CD8-positive, alpha-beta memory T cell (primary cell): ENCODE results near the gene KIZ. TPM values are rescaled to one million over a fixed set of nuclear protein-coding genes. Genes with fewer than 3 reads are reported as not detected.

Experiments used
- CTCF ChIA-PET: fragments of 350-600 bp; sonication (Branson Sonifier 250); formaldehyde crosslinking; loops from one replicate; lab custom pipeline; 2021; ENCODE audit warnings: antibody characterized with exemption; lab: Charles Lee
- POLR2A ChIA-PET: fragments of 350-600 bp; sonication (Branson Sonifier 250); formaldehyde crosslinking; loops from one replicate; lab custom pipeline; 2021; ENCODE audit warnings: antibody characterized with exemption; lab: Charles Lee
- DNase-seq, 5 donors: peaks; one replicate each; pipeline versions ENCODE4 v3.0.0 to v3.0.0-alpha.2; 2020 to 2022; ENCODE audit warnings: mixed read lengths in 1 of 5
- H3K27ac ChIP-seq: one replicate; pipeline ENCODE4 v1.7.0; 2013; ENCODE audit warnings: low read depth, mild to moderate bottlenecking, low read length, moderate library complexity
- H3K27me3 ChIP-seq: 2 replicates; pipeline ENCODE4 v1.7.0; 2013; ENCODE audit warnings: low read length, mild to moderate bottlenecking; ENCODE audit not compliant: insufficient read depth, poor library complexity, severe bottlenecking
- H3K36me3 ChIP-seq: 2 replicates; pipeline ENCODE4 v1.7.0; 2013; ENCODE audit warnings: mild to moderate bottlenecking, low read length, moderate library complexity; ENCODE audit not compliant: insufficient read depth
- H3K4me1 ChIP-seq: 2 replicates; pipeline ENCODE4 v1.7.0; 2013; ENCODE audit warnings: mild to moderate bottlenecking, low read length, moderate library complexity; ENCODE audit not compliant: insufficient read depth
- H3K4me3 ChIP-seq: 2 replicates; pipeline ENCODE4 v1.7.0; 2013; ENCODE audit warnings: mild to moderate bottlenecking, low read length
- H3K9me3 ChIP-seq: 2 replicates; pipeline ENCODE4 v1.7.0; 2013; ENCODE audit warnings: mild to moderate bottlenecking, low read length
- H3K27ac Mint-ChIP-seq, 8 donors: one replicate each; pipeline ENCODE4 v1.8.0; 2020 to 2021; ENCODE audit warnings: mixed read lengths in 8 of 8, mild to moderate bottlenecking in 6 of 8, inconsistent platforms in 3 of 8, moderate library complexity in 3 of 8
- H3K27me3 Mint-ChIP-seq, 2 donors: one replicate each; pipeline ENCODE4 v1.8.0; 2020 to 2021; ENCODE audit warnings: mixed read lengths in 2 of 2, mild to moderate bottlenecking in 1 of 2, moderate library complexity in 1 of 2
- H3K36me3 Mint-ChIP-seq, 3 donors: one replicate each; pipeline ENCODE4 v1.8.0; 2020 to 2021; ENCODE audit warnings: mixed read lengths in 3 of 3, inconsistent platforms in 1 of 3, mild to moderate bottlenecking in 1 of 3
- H3K4me1 Mint-ChIP-seq, 3 donors: one replicate each; pipeline ENCODE4 v1.8.0; 2020 to 2021; ENCODE audit warnings: mixed read lengths in 3 of 3, inconsistent platforms in 1 of 3, mild to moderate bottlenecking in 1 of 3
- H3K4me3 Mint-ChIP-seq, 7 donors: one replicate each; pipeline ENCODE4 v1.8.0; 2020 to 2021; ENCODE audit warnings: mixed read lengths in 7 of 7, mild to moderate bottlenecking in 6 of 7, moderate library complexity in 4 of 7, inconsistent platforms in 2 of 7
- H3K9me3 Mint-ChIP-seq, 5 donors: one replicate each; pipeline ENCODE4 v1.8.0; 2020 to 2022; ENCODE audit warnings: mixed read lengths in 5 of 5, mild to moderate bottlenecking in 3 of 5, moderate library complexity in 2 of 5, inconsistent platforms in 1 of 5
- polyA plus RNA-seq: library from polyadenylated mRNA; unstranded; fragments of 300-500 nt; fragmentation: Illumina TruSeq; gene quantifications from one replicate; pipeline ENCODE4 v1.2.3, GENCODE V29; 2021
- total RNA-seq, 2 experiments: library from RNA; stranded (reverse); gene quantifications; one replicate each; pipeline ENCODE4 v1.2.3, GENCODE V29; 2021

KIZ gene
- total and polyA plus RNA-seq, 3 experiments from 2014 or later, result 9.7 to 20.5 (median 13.3) TPM

DNA sequence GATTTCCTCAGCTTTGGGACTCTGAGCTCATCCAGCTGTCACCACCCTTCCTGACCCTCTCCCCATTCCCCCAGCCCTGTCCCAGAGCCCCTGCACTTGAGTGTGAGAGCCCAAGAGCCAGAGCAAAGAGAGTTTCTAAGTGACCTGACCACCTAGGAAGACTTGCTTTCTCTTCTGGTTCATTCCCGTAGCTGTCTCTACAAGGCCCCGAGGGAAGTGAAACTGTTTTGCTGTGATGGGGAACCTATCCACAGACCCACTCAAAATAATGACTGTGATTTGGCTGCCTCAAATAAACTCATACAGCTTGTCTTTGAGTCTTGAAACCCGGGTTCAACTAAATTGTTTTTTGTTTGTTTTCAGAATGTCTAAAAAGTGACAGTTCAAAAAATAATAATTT, 102.6 kb downstream of the KIZ start:
- CTCF ChIA-PET, result interaction anchor here (1.1 to 1.9 kb wide), 2 partner anchors 10 to 277 kb away, joined by 3 to 6 read pairs; no protein-coding TSS in a partner anchor
- POLR2A ChIA-PET, result no interaction called here
- Mint-ChIP-seq H3K4me1 (no peaks in the 10 kb centered on the region), H3K9me3 (no peaks in the 10 kb centered on the region), H3K4me3 (no peak overlapping the region), H3K27me3 (no peaks in the 10 kb centered on the region), H3K27ac (peak overlapping the region in 2 of 8 donors; percentile 45 to 58), H3K36me3 (peaks cover 0 to 80% (median 21%) of the 10 kb centered on the region in 3 donors)
- no peaks in the 10 kb centered on the region for H3K27me3 ChIP-seq
- H3K4me1 ChIP-seq, result no peaks in the 10 kb centered on the region
- no peak for DNase-seq
- no peak overlapping the region for H3K4me3 ChIP-seq
- H3K36me3 ChIP-seq, result no peaks in the 10 kb centered on the region
- H3K27ac ChIP-seq, result no peak overlapping the region
- H3K9me3 ChIP-seq, result no peaks in the 10 kb centered on the region

DNA sequence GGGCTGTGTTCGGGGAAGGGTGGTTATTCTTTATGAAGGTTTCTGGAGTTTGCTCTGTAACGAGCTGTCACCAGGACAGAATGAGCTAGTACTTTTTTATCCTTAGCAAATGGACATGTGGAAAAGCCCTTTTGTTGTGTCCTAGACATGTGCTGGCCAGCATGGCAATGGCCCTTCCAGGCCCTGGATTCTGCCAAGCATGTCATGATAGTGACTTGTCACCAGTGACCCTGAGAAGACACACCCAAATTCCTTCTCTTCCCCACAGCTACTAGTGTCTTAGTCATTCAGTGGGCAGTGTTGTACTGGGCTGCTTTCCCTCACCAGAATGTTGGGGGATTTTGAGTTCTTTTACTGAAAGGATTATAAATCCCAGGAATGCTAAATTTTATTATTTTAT, 103.3 kb downstream of the KIZ start:
- Histone ChIP-seq H3K4me1 (no peaks in the 10 kb centered on the region), H3K9me3 (no peaks in the 10 kb centered on the region), H3K27ac (no peak overlapping the region), H3K4me3 (no peak overlapping the region), H3K27me3 (no peaks in the 10 kb centered on the region), H3K36me3 (no peaks in the 10 kb centered on the region)
- Mint-ChIP-seq H3K27ac (no peak overlapping the region), H3K9me3 (no peaks in the 10 kb centered on the region), H3K27me3 (no peaks in the 10 kb centered on the region), H3K4me1 (no peaks in the 10 kb centered on the region), H3K36me3 (peaks cover 0 to 81% (median 21%) of the 10 kb centered on the region in 3 donors), H3K4me3 (no peak overlapping the region)
- ChIA-PET CTCF (interaction anchor here (1.1 to 1.9 kb wide), 3 partner anchors 9 to 276 kb away, joined by 3 to 6 read pairs (median 3); no protein-coding TSS in a partner anchor), POLR2A (no interaction called here)
- no peak for DNase-seq

GRCh38 chr20:21230220-21230619, 104.3 kb downstream of the KIZ start:
- no peaks in the 10 kb centered on the region for H3K27me3 ChIP-seq
- no peak overlapping the region for H3K27ac ChIP-seq
- peaks cover 0 to 80% (median 19%) of the 10 kb centered on the region in 3 donors for H3K36me3 Mint-ChIP-seq
- H3K27me3 Mint-ChIP-seq, result no peaks in the 10 kb centered on the region
- POLR2A ChIA-PET, result no interaction called here
- CTCF ChIA-PET, result interaction anchor here (1.3 to 1.9 kb wide), 2 partner anchors 10 to 275 kb away, joined by 3 to 6 read pairs; no protein-coding TSS in a partner anchor
- H3K4me1 Mint-ChIP-seq, result peaks cover 0 to 3% (median 0%) of the 10 kb centered on the region in 3 donors
- H3K4me1 ChIP-seq, result no peaks in the 10 kb centered on the region
- no peak for DNase-seq
- no peak overlapping the region for H3K4me3 ChIP-seq
- H3K27ac Mint-ChIP-seq, result peak overlapping the region in 1 of 8 donors; percentile 19
- no peaks in the 10 kb centered on the region for H3K9me3 Mint-ChIP-seq
- no peaks in the 10 kb centered on the region for H3K36me3 ChIP-seq
- H3K9me3 ChIP-seq, result no peaks in the 10 kb centered on the region
- no peak overlapping the region for H3K4me3 Mint-ChIP-seq

DNA sequence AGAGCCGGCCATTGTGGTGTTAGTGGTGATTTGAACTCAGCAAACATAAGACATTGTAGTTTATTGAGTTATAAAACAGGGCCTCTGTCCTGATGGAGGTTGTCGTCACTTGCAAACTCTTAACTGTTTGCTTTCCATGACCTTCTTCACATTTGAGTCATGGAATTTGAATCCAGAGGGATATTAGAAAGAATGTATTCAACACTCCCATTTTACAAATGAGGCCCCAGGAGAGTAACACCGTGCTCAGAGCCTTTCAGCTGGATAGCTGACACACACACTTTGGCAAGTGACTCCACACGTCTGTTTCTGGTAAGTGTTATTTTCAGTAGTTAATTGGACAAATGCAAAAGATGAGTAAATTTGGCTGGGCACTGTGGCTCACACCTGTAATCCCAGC, 104.8 kb downstream of the KIZ start:
- POLR2A ChIA-PET, result no interaction called here

DNA sequence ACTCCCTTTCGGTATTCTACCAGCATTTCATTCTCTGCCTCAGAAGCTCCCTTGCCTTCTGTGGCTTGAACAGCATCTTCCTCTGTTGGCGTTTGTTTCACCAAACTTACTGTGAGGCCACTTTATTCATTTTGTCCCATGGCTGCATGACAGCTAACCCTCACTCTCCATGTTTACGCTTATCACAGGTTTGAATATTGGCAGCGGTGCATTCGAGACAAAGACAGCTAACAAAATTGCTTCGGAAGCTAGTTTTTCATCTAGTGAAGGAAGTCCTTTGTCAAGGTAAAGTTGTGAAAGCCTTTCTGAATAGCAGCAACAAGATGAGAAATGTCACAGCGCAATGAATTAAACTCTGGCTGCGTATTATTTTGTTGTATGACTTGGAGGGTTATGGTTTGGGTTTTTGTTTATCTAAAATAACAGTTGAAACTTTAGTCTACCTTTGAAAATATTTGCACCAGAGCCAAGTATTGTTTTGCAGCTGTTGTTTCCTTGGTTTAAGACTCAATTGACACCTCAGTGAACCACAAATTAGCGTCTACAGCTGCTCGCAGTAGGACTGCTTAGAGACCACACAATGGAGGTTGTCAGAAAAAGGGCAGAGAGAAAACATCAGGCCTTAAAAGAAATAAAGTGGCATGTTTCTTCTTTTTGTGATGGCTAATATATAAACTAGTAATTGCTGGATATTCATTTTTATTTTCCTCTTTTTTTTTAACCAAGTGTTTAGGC, 106.8 kb downstream of the KIZ start:
- Mint-ChIP-seq H3K27me3 (no peaks in the 10 kb centered on the region), H3K4me3 (peak overlapping the region in 1 of 7 donors; percentile 19), H3K36me3 (peaks cover 4 to 64% (median 14%) of the 10 kb centered on the region in 3 donors), H3K9me3 (no peaks in the 10 kb centered on the region), H3K27ac (peak overlapping the region in 1 of 8 donors; percentile 86), H3K4me1 (peaks cover 3 to 6% (median 4%) of the 10 kb centered on the region in 3 donors)
- POLR2A ChIA-PET, result no interaction called here
- Histone ChIP-seq H3K4me1 (no peaks in the 10 kb centered on the region), H3K27ac (no peak overlapping the region), H3K27me3 (no peaks in the 10 kb centered on the region), H3K4me3 (no peak overlapping the region), H3K9me3 (no peaks in the 10 kb centered on the region), H3K36me3 (no peaks in the 10 kb centered on the region)
- DNase-seq, result no peak
- CTCF ChIA-PET, result interaction anchor here (1.7 kb wide), 1 partner anchor 273 kb away, joined by 9 read pairs; no protein-coding TSS in a partner anchor

More for the DNA sequence above, 104.8 kb downstream of the KIZ start:
- Mint-ChIP-seq H3K9me3 (no peaks in the 10 kb centered on the region), H3K4me3 (no peak overlapping the region), H3K36me3 (peaks cover 0 to 76% (median 19%) of the 10 kb centered on the region in 3 donors), H3K27me3 (no peaks in the 10 kb centered on the region), H3K4me1 (peaks cover 0 to 4% (median 0%) of the 10 kb centered on the region in 3 donors), H3K27ac (no peak overlapping the region)
- no peak overlapping the region for H3K27ac ChIP-seq
- H3K36me3 ChIP-seq, result no peaks in the 10 kb centered on the region
- no peak for DNase-seq
- no peaks in the 10 kb centered on the region for H3K4me1 ChIP-seq
- H3K4me3 ChIP-seq, result no peak overlapping the region
- CTCF ChIA-PET, result no interaction called here
- H3K9me3 ChIP-seq, result no peaks in the 10 kb centered on the region
- H3K27me3 ChIP-seq, result no peaks in the 10 kb centered on the region

- Histone ChIP-seq H3K36me3 (no peaks in the 10 kb centered on the region), H3K27me3 (no peaks in the 10 kb centered on the region), H3K9me3 (no peaks in the 10 kb centered on the region), H3K4me1 (no peaks in the 10 kb centered on the region), H3K27ac (no peak overlapping the region), H3K4me3 (no peak overlapping the region)
- peaks cover 8 to 64% (median 12%) of the 10 kb centered on the region in 3 donors for H3K36me3 Mint-ChIP-seq
- H3K27me3 Mint-ChIP-seq, result no peaks in the 10 kb centered on the region
- H3K4me1 Mint-ChIP-seq, result peaks cover 3 to 6% (median 4%) of the 10 kb centered on the region in 3 donors
- no peak overlapping the region for H3K4me3 Mint-ChIP-seq
- H3K27ac Mint-ChIP-seq, result peak overlapping the region in 2 of 8 donors; percentile 3 to 32
- H3K9me3 Mint-ChIP-seq, result no peaks in the 10 kb centered on the region
- ChIA-PET POLR2A (no interaction called here), CTCF (interaction anchor here (0.7 to 8.9 kb wide), 4 partner anchors 14 to 1020 kb away, joined by 3 to 113 read pairs (median 6); no protein-coding TSS in a partner anchor)
- DNase-seq, result no peak
Observed at GRCh38 chr20:21234324-21234723, 108.4 kb downstream of the KIZ start.

- POLR2A ChIA-PET, result no interaction called here
Observed at GRCh38 chr20:21234806-21235483, 109.1 kb downstream of the KIZ start.

More at GRCh38 chr20:21234806-21235483, 109.1 kb downstream of the KIZ start:
- no peak for DNase-seq
- Mint-ChIP-seq H3K27me3 (no peaks in the 10 kb centered on the region), H3K36me3 (peaks cover 8 to 64% (median 16%) of the 10 kb centered on the region in 3 donors), H3K4me1 (peaks cover 3 to 6% (median 4%) of the 10 kb centered on the region in 3 donors), H3K4me3 (no peak overlapping the region), H3K9me3 (no peaks in the 10 kb centered on the region), H3K27ac (no peak overlapping the region)
- no peaks in the 10 kb centered on the region for H3K36me3 ChIP-seq
- no peak overlapping the region for H3K27ac ChIP-seq
- CTCF ChIA-PET, result interaction anchor here (0.7 to 8.9 kb wide), 15 partner anchors 8 to 1019 kb away, joined by 3 to 113 read pairs (median 5); partner anchors contain the start of gene NKX2-2
- H3K4me1 ChIP-seq, result no peaks in the 10 kb centered on the region
- H3K4me3 ChIP-seq, result no peak overlapping the region
- H3K9me3 ChIP-seq, result no peaks in the 10 kb centered on the region
- no peaks in the 10 kb centered on the region for H3K27me3 ChIP-seq
